Adrenal gland (tissue), 5 donors: Measurements from ENCODE around the gene BRAT1.

Experiments used
- POLR2A ChIP-seq, 2 donors: fragments of 450-650 bp; IDR thresholded peaks; one replicate each; pipeline ENCODE4 v1.6.1; 2017; ENCODE audit warnings: antibody characterized with exemption in 2 of 2, mild to moderate bottlenecking in 2 of 2, moderate library complexity in 1 of 2
- TF ChIP-seq, protein P1 (sequence below), 6 experiments: fragments of 450-650 bp in 4 of 6; fragments of 200-600 bp in 2 of 6; sonication (generic) in 1 of 6; IDR thresholded peaks; 1 replicate in 5 of 6; 2 replicates in 1 of 6; pipeline versions ENCODE4 v1.5.1 to v1.8.0; 2016 to 2021; ENCODE audit warnings: antibody characterized with exemption in 6 of 6, mild to moderate bottlenecking in 2 of 6, moderate library complexity in 1 of 6
- donor health status: DM: no; HTN: no; CAD: no.

DNA sequence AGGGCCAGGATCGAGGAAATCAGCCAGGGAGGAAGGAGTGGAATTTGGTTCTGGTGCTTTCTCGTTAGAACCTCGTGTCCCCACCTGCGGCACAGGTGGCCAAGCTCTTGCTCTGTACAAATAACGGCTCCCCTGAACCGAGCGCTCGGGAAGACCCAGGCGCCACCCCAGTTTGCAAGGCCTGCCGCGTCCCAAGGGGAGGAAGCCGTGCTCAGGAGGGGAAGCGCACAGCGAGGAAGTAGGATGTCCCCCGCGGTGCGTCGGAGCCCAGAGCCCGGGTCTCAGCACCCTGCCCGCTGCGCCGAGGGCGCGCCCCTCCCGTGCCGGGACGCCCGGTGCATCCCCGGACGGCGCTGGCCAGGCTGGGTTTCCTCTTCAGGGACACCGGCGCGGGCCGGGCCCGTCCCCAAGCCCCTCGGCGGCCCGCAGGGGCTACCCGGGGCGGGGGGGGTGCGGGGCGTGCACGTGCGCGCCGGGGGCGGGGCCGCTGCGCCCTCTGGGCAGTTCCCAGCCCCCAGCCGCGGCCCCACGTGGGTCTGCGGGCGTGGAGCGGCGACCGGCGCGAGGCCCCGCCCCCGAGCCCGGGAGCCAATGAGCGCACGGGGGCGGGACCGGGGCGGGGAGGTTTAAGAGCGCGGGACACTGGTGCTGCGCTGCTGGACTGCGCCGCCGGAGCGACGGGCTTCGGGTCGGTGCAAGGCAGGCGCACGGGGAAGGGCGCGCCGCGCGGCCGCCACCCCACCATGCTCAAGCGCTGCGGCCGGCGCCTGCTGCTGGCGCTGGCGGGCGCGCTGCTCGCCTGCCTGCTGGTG lies 36.0 kb downstream of the BRAT1 start, which contains the start of gene LFNG:
- TF ChIP-seq, protein P1, sequence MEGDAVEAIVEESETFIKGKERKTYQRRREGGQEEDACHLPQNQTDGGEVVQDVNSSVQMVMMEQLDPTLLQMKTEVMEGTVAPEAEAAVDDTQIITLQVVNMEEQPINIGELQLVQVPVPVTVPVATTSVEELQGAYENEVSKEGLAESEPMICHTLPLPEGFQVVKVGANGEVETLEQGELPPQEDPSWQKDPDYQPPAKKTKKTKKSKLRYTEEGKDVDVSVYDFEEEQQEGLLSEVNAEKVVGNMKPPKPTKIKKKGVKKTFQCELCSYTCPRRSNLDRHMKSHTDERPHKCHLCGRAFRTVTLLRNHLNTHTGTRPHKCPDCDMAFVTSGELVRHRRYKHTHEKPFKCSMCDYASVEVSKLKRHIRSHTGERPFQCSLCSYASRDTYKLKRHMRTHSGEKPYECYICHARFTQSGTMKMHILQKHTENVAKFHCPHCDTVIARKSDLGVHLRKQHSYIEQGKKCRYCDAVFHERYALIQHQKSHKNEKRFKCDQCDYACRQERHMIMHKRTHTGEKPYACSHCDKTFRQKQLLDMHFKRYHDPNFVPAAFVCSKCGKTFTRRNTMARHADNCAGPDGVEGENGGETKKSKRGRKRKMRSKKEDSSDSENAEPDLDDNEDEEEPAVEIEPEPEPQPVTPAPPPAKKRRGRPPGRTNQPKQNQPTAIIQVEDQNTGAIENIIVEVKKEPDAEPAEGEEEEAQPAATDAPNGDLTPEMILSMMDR (IDR thresholded peaks at IDR 0.05) = peak in 1 of 6 experiments; percentile 24
- TF ChIP-seq POLR2A (IDR thresholded peaks at IDR 0.05) = peak; percentile 90 to 91
